HepG2 (cell line): ENCODE measurements around the gene RTP1. TPM values are rescaled to one million over a fixed set of nuclear protein-coding genes. Genes with fewer than 3 reads are reported as not detected.
"Not testable (repeated sequence)": the region's sequence is repeated elsewhere in the genome, so short reads cannot be mapped to it uniquely, and the experiment has no call there.

Source experiments
- ATAC-seq: fragments of 200-7000 bp; cut with Tn5 transposase; 3 replicates; pipeline ENCODE4 v1.9.1; 2020; ENCODE audit warnings: mild to moderate bottlenecking, moderate library complexity
- BruUV-seq: library from RNA; stranded (reverse); fragments of 400-500 nt; replicated peaks from 2 replicates; lab custom pipeline; 2021; lab: Mats Ljungman, UMichigan
- CTCF ChIA-PET: fragments of 300-600 bp; formaldehyde crosslinking; extraction: SDS; loops from one replicate; lab custom pipeline; 2021; ENCODE audit warnings: low total read pairs, inconsistent platforms, low intra/inter-chr PET ratio; lab: Yijun Ruan, JAX
- POLR2A ChIA-PET: fragments of 350-600 bp; sonication (Branson Sonifier 250); formaldehyde crosslinking; loops from one replicate; lab custom pipeline; 2020; ENCODE audit warnings: antibody characterized with exemption, inconsistent platforms; lab: Yijun Ruan, JAX
- DNase-seq: peaks from one replicate; pipeline ENCODE4 v3.0.0-alpha.2; 2015; ENCODE audit warnings: low spot score
- FAIRE-seq: peaks from 3 replicates; lab custom pipeline; 2011; peaks lifted over from hg19 to GRCh38; lab: Jason Lieb, UNC
- H2AFZ ChIP-seq: one replicate; pipeline ENCODE4 v1.6.1; 2011; ENCODE audit warnings: low read length, inconsistent platforms
- H3K27ac ChIP-seq: fragments of 300-600 bp; 3 replicates; pipeline ENCODE4 v1.8.0; 2011; ENCODE audit warnings: mixed run types, mild to moderate bottlenecking, mixed read lengths, low read length, inconsistent platforms; ENCODE audit not compliant: insufficient read depth; ENCODE audit errors: extremely low read length
- H3K27me3 ChIP-seq, 2 experiments: fragments of 200-600 bp in 1 of 2; 2 replicates in 1 of 2; 3 replicates in 1 of 2; pipeline versions ENCODE4 v1.6.0 to v1.8.0; 2011; ENCODE audit warnings: low read length in 2 of 2, mild to moderate bottlenecking in 2 of 2, moderate library complexity in 2 of 2, inconsistent platforms in 1 of 2; ENCODE audit not compliant: insufficient read depth in 2 of 2, control insufficient read depth in 1 of 2
- H3K36me3 ChIP-seq, 2 experiments: fragments of 200-600 bp in 1 of 2; replicated peaks in 1 of 2; 2 replicates in 1 of 2; 3 replicates in 1 of 2; pipeline versions ENCODE4 v1.5.1 to v1.8.0; 2011; ENCODE audit warnings: low read length in 2 of 2, inconsistent platforms in 1 of 2; ENCODE audit not compliant: insufficient read depth in 2 of 2, control insufficient read depth in 1 of 2
- H3K4me1 ChIP-seq: 2 replicates; pipeline ENCODE4 v1.5.1; 2012; ENCODE audit warnings: low read length, inconsistent platforms; ENCODE audit not compliant: insufficient read depth
- H3K4me2 ChIP-seq: 2 replicates; pipeline ENCODE4 v1.6.0; 2011; ENCODE audit warnings: low read depth, low read length, inconsistent platforms
- H3K4me3 ChIP-seq, 3 experiments: fragments of 200-600 bp in 1 of 3; sonication (generic), shearing (Covaris generic) in 1 of 3; replicated peaks in 1 of 3; 2 replicates each; pipeline ENCODE4 v1.5.1; 2011 to 2016; ENCODE audit warnings: low read length in 3 of 3, inconsistent platforms in 2 of 3, low read depth in 2 of 3, mild to moderate bottlenecking in 2 of 3, control low read depth in 1 of 3, mixed read lengths in 1 of 3; ENCODE audit not compliant: insufficient read depth in 1 of 3
- H3K79me2 ChIP-seq: one replicate; pipeline ENCODE4 v1.6.1; 2011; ENCODE audit warnings: low read length, inconsistent platforms; ENCODE audit not compliant: insufficient read depth
- H3K9ac ChIP-seq: 2 replicates; pipeline ENCODE4 v1.6.0; 2011; ENCODE audit warnings: mild to moderate bottlenecking, low read depth, low read length, inconsistent platforms; ENCODE audit not compliant: insufficient read depth
- H3K9me3 ChIP-seq: 2 replicates; pipeline ENCODE4 v1.5.1; 2012; ENCODE audit warnings: mild to moderate bottlenecking, low read length
- H4K20me1 ChIP-seq: 2 replicates; pipeline ENCODE4 v1.6.0; 2011; ENCODE audit warnings: inconsistent platforms, mild to moderate bottlenecking, low read length, moderate library complexity; ENCODE audit not compliant: insufficient read depth
- CBX2 ChIP-seq, 2 experiments: fragments of 200-600 bp in 1 of 2; sonication (generic); formaldehyde crosslinking in 1 of 2; IDR thresholded peaks; 2 replicates each; pipeline versions ENCODE4 v1.7.0 to v1.8.1; 2018 to 2022; ENCODE audit warnings: low read depth in 2 of 2, low read length in 1 of 2, mild to moderate bottlenecking in 1 of 2, missing genetic modification reagents in 1 of 2
- FOXP1 ChIP-seq, 2 experiments: fragments of 450-650 bp in 1 of 2; IDR thresholded peaks; 2 replicates each; pipeline ENCODE4 v1.6.1; 2017 to 2018; ENCODE audit warnings: antibody characterized with exemption in 1 of 2
- PHF21A ChIP-seq: sonication (generic); formaldehyde crosslinking; IDR thresholded peaks from 2 replicates; pipeline ENCODE4 v1.5.0; 2020; ENCODE audit warnings: mild to moderate bottlenecking, missing genetic modification reagents
- RFX5 ChIP-seq: IDR thresholded peaks from 2 replicates; pipeline ENCODE4 v1.6.1; 2011; ENCODE audit warnings: low read depth, low read length, improper control_type of control experiment
- TAF1 ChIP-seq: sonication (generic); formaldehyde crosslinking; IDR thresholded peaks from 2 replicates; pipeline ENCODE4 v1.4.0; 2020; ENCODE audit warnings: missing genetic modification reagents
- TCF7 ChIP-seq: sonication (generic); IDR thresholded peaks from 2 replicates; pipeline ENCODE4 v1.6.1; 2016; ENCODE audit warnings: antibody characterized with exemption, low read depth
- TCF7L2 ChIP-seq: IDR thresholded peaks from 2 replicates; pipeline ENCODE4 v1.6.1; 2011; ENCODE audit warnings: mild to moderate bottlenecking, low read depth, low read length, moderate library complexity
- TOE1 ChIP-seq: sonication (generic); formaldehyde crosslinking; IDR thresholded peaks from 2 replicates; pipeline ENCODE4 v1.4.0; 2020; ENCODE audit warnings: mild to moderate bottlenecking, missing genetic modification reagents
- ZNF205 ChIP-seq: IDR thresholded peaks from 2 replicates; pipeline ENCODE4 v1.6.1; 2018; ENCODE audit warnings: missing biosample characterization, missing genetic modification reagents
- ZNF253 ChIP-seq: sonication (generic); formaldehyde crosslinking; IDR thresholded peaks from 2 replicates; pipeline ENCODE4 v1.8.0; 2022; ENCODE audit warnings: mild to moderate bottlenecking, missing genetic modification reagents, borderline replicate concordance
- ZNF296 ChIP-seq: sonication (generic); formaldehyde crosslinking; conservative IDR thresholded peaks from 2 replicates; pipeline ENCODE4 v1.5.0; 2020; ENCODE audit warnings: mild to moderate bottlenecking, missing genetic modification reagents
- ZNF333 ChIP-seq: sonication (generic); formaldehyde crosslinking; IDR thresholded peaks from 2 replicates; pipeline ENCODE4 v1.4.0; 2020; ENCODE audit warnings: mild to moderate bottlenecking, missing genetic modification reagents, borderline replicate concordance
- ZNF382 ChIP-seq: sonication (generic); formaldehyde crosslinking; IDR thresholded peaks from 2 replicates; pipeline ENCODE4 v1.5.0; 2020; ENCODE audit warnings: missing genetic modification reagents, mild to moderate bottlenecking, borderline replicate concordance
- ZNF501 ChIP-seq: sonication (generic); formaldehyde crosslinking; IDR thresholded peaks from 2 replicates; pipeline ENCODE4 v1.5.1; 2020; ENCODE audit warnings: mild to moderate bottlenecking, moderate library complexity, missing genetic modification reagents
- WGBS: methylation state at CpG from one replicate; pipeline ENCODE4 v1.1.6; 2017; ENCODE audit warnings: low lambda C conversion rate; 5-methylcytosine and 5-hydroxymethylcytosine counted together
- in situ Hi-C: cut with HindIII; loops from 2 replicates; pipeline ENCODE4 v1.10.0; 2017; ENCODE audit warnings: low pct_unique_long_range_greater_than_20kb; ENCODE audit not compliant: extremely low pct_ligation_motif_present
- intact Hi-C: fragments of 100-400 bp; cut with micrococcal nuclease; formaldehyde crosslinking; loops from one replicate; pipeline ENCODE4 v1.10.0; 2022; ENCODE audit not compliant: unreplicated experiment
- polyA plus RNA-seq, 8 experiments: library from polyadenylated mRNA; depleted of rRNA in 3 of 8; stranded (reverse) in 7 of 8; unstranded in 1 of 8; fragments of >200 nt; fragmentation: Illumina TruSeq in 4 of 8; extraction: Trizol in 4 of 8; gene quantifications; 2 replicates each; pipeline versions ENCODE4 v1.2.1 to v1.2.3, GENCODE V29; 2011 to 2016; ENCODE audit warnings: low read depth in 4 of 8, missing spikeins in 1 of 8, mixed read lengths in 1 of 8; ENCODE audit not compliant: insufficient read depth in 1 of 8
- total RNA-seq, 5 experiments: library from RNA; depleted of rRNA; stranded (reverse); fragments of >200 nt; fragmentation: Illumina TruSeq; extraction: Trizol; gene quantifications; 2 replicates each; pipeline ENCODE4 v1.2.3, GENCODE V29; 2016; ENCODE audit warnings: low read depth in 1 of 5
- TF ChIP-seq, protein P1 (sequence below): sonication (generic); formaldehyde crosslinking; IDR thresholded peaks from 2 replicates; pipeline ENCODE4 v1.4.0; 2020; ENCODE audit warnings: missing genetic modification reagents
- TF ChIP-seq, protein P2 (sequence below): sonication (generic); formaldehyde crosslinking; IDR thresholded peaks from 2 replicates; pipeline ENCODE4 v1.9.0; 2021; ENCODE audit warnings: missing genetic modification reagents, mild to moderate bottlenecking, borderline replicate concordance

Gene RTP1
- total and polyA plus RNA-seq, 2 of the 13 experiments (the other 11 are each of a cell fraction or from before 2014, with no cell fraction given), result not detected

DNA sequence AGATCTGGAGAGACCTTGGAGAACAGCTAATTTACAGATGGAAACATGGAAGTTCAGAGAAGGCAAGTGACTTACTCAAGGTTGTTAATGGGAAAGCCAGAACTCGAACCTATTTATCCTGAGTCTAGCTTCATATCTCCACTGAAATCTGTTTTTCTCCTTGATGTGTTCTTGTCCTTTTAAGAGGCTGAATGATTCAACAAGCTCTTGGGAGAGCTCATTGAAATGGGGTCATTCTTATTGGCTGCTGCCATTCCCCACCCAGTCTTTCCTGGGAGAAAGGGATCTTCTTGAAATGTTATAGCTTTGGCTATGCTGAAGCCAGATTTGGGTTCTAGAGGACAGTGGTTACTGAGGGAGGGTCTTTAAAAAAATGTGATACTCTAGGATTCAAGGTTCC, 41.0 kb downstream of the RTP1 start:
- DNase-seq (no peak), ATAC-seq (no peak), FAIRE-seq (no peak)
- H3K4me2 ChIP-seq, result no peak overlapping the region
- H3K4me3 ChIP-seq, result no peak overlapping the region
- no peak overlapping the region for H3K9ac ChIP-seq
- TF ChIP-seq ZNF382 (CRISPR knock-in tag), result no peak
- TF ChIP-seq FOXP1 (IDR thresholded peaks at IDR 0.05), result no peak
- no peak for TF ChIP-seq FOXP1 (CRISPR knock-in tag; IDR thresholded peaks at IDR 0.05)
- no peak for TF ChIP-seq TAF1 (CRISPR knock-in tag)
- TF ChIP-seq, protein P1, sequence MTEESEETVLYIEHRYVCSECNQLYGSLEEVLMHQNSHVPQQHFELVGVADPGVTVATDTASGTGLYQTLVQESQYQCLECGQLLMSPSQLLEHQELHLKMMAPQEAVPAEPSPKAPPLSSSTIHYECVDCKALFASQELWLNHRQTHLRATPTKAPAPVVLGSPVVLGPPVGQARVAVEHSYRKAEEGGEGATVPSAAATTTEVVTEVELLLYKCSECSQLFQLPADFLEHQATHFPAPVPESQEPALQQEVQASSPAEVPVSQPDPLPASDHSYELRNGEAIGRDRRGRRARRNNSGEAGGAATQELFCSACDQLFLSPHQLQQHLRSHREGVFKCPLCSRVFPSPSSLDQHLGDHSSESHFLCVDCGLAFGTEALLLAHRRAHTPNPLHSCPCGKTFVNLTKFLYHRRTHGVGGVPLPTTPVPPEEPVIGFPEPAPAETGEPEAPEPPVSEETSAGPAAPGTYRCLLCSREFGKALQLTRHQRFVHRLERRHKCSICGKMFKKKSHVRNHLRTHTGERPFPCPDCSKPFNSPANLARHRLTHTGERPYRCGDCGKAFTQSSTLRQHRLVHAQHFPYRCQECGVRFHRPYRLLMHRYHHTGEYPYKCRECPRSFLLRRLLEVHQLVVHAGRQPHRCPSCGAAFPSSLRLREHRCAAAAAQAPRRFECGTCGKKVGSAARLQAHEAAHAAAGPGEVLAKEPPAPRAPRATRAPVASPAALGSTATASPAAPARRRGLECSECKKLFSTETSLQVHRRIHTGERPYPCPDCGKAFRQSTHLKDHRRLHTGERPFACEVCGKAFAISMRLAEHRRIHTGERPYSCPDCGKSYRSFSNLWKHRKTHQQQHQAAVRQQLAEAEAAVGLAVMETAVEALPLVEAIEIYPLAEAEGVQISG (CRISPR knock-in tag), result no peak
- TF ChIP-seq ZNF296, result no peak
- TF ChIP-seq ZNF333, result no peak
- no peak for TF ChIP-seq ZNF501 (CRISPR knock-in tag)
- no peak for TF ChIP-seq RFX5
- TF ChIP-seq, protein P2, sequence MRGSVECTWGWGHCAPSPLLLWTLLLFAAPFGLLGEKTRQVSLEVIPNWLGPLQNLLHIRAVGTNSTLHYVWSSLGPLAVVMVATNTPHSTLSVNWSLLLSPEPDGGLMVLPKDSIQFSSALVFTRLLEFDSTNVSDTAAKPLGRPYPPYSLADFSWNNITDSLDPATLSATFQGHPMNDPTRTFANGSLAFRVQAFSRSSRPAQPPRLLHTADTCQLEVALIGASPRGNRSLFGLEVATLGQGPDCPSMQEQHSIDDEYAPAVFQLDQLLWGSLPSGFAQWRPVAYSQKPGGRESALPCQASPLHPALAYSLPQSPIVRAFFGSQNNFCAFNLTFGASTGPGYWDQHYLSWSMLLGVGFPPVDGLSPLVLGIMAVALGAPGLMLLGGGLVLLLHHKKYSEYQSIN, result no peak
- no peak for TF ChIP-seq ZNF205 (CRISPR knock-in tag)
- no peak for TF ChIP-seq ZNF253 (CRISPR knock-in tag)
- no peak for TF ChIP-seq TCF7L2
- TF ChIP-seq PHF21A (CRISPR knock-in tag), result no peak
- TF ChIP-seq CBX2 (IDR thresholded peaks at IDR 0.05; ENCODE audit: low read depth, low read length), result no peak
- no peak for TF ChIP-seq CBX2 (CRISPR knock-in tag; IDR thresholded peaks at IDR 0.05; ENCODE audit: low read depth)
- no peak for TF ChIP-seq TOE1 (CRISPR knock-in tag)
- TF ChIP-seq TCF7, result no peak
- H3K9me3 ChIP-seq, result no peaks in the 10 kb centered on the region
- 53% methylated on average over 1 of the region's 1 CpG for WGBS
- no peak overlapping the region for H3K27ac ChIP-seq
- no peaks in the 10 kb centered on the region for H3K27me3 ChIP-seq
- intact Hi-C loops, result no loop called here
- no peaks in the 10 kb centered on the region for H3K36me3 ChIP-seq
- ChIA-PET POLR2A (no interaction called here), CTCF (no interaction called here)
- no peaks in the 10 kb centered on the region for H3K4me1 ChIP-seq
- H4K20me1 ChIP-seq, result no peaks in the 10 kb centered on the region
- H2AFZ ChIP-seq, result no peak overlapping the region
- in situ Hi-C loops, result no loop called here
- no peaks in the 10 kb centered on the region for H3K79me2 ChIP-seq
- no TSS peak for BruUV-seq

DNA sequence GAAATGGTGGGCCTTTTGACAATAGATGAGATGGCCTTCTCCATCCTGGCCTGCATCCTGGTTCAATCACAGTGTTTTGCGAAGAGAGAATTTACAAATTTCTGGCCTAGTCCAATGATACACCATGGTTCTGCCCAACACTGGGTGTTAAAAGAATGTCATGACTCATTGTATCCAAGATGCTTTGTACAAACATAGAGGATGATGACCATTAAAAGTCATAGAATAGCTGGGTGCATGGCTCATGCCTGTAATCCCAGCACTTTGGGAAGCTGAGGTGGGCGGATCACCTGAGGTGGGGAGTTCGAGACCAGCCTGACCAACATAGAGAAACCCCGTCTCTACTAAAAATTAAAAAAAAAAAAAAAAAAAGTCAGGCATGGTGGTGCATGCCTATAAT, 41.5 kb downstream of the RTP1 start:
- H2AFZ ChIP-seq, H3K27me3 ChIP-seq, H3K36me3 ChIP-seq, DNase-seq, H3K4me3 ChIP-seq, H3K79me2 ChIP-seq, H3K4me1 ChIP-seq, CTCF ChIA-PET, intact Hi-C loops, H3K9me3 ChIP-seq, H3K9ac ChIP-seq, in situ Hi-C loops, ATAC-seq, BruUV-seq, FAIRE-seq, H3K4me2 ChIP-seq, H4K20me1 ChIP-seq, H3K27ac ChIP-seq, POLR2A ChIA-PET: not testable (repeated sequence)
- 89% methylated on average over 4 of the region's 4 CpGs for whole genome bisulfite sequencing
